ENCODE results near the gene TNS1. TPM values are rescaled to one million over a fixed set of nuclear protein-coding genes. Genes with fewer than 3 reads are reported as not detected.

Gene TNS1
- total RNA-seq, 1 experiment from 2014 or later: 1.5 TPM

DNA sequence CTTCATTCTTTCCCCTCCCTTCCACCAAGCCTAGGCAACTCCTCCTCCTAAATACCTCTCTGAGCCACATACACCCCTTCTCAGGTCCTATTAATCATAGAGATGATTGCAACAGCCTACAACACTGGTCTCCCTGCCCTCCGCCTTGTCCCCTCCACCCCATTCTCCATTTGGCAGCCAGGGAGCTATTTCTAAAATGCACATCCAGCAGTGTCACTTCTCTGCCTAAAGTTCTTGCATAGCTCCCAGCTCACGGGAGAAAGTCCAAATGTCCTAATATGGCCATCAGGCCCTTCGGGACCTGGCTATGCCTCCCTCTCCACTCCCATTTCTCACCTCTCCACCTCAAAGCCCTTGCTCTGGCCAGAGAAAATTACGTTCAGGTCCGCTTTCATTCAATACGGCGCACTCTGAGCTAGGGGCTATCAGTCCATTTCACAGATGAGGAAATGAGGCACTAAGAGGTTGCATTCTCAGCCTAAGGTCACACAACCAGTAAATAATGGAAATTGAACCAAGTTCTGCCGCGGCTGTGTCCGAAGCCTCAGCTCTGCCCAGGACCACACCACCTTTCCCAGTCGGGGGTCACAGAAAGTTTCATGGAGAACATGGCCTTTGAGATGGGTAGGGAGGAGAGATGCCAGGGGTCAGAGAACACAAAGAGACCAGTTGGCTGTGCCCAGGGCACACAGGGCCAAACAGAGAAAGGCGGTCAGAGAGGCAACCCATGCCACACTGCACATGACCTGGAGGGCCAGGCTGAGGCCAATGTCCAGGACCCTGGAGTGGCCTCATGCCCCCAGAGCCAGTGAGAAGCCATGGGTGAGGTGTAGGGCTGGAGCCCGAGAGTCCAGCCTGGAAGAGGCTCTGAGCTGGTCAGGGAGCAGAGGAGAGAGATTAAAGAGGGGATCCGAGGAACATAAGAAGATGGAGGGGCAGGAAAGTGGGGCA lies 72.8 kb downstream of the TNS1 start:
- CTCF ChIA-PET: no interaction called here
- DNase-seq: no peak
- Histone ChIP-seq H3K79me2 (ENCODE audit: low read length) (no peaks in the 10 kb centered on the region), H4K20me1 (ENCODE audit: low read length) (no peaks in the 10 kb centered on the region), H3K27ac (ENCODE audit: low read length) (no peak overlapping the region), H3K4me2 (ENCODE audit: low read length) (no peak overlapping the region), H3K9me3 (ENCODE audit: low read length) (no peaks in the 10 kb centered on the region), H3K4me3 (ENCODE audit: low read length) (no peak overlapping the region), H3K36me3 (ENCODE audit: low read depth, low read length) (no peaks in the 10 kb centered on the region), H3K9me2 (replicated peaks; ENCODE audit: low read length) (no peaks in the 10 kb centered on the region), H3K27me3 (ENCODE audit: low read length) (peaks cover 69% of the 10 kb centered on the region), H3K4me1 (ENCODE audit: insufficient read depth, low read length) (no peaks in the 10 kb centered on the region), H2AFZ (ENCODE audit: low read length) (no peak overlapping the region), H3F3A (ENCODE audit: low read length, unreplicated experiment) (no peaks in the 10 kb centered on the region), H3K9ac (ENCODE audit: low read length) (no peak overlapping the region)
- BruUV-seq (replicated peaks): no TSS peak
- POLR2A ChIA-PET (ENCODE audit: unreplicated experiment): no interaction called here
- intact Hi-C loops (cut with micrococcal nuclease): no loop called here
- TF ChIP-seq EZH2phosphoT487 (IDR thresholded peaks at IDR 0.05; ENCODE audit: borderline replicate concordance, low read length): no peak
- TF ChIP-seq, protein P1, sequence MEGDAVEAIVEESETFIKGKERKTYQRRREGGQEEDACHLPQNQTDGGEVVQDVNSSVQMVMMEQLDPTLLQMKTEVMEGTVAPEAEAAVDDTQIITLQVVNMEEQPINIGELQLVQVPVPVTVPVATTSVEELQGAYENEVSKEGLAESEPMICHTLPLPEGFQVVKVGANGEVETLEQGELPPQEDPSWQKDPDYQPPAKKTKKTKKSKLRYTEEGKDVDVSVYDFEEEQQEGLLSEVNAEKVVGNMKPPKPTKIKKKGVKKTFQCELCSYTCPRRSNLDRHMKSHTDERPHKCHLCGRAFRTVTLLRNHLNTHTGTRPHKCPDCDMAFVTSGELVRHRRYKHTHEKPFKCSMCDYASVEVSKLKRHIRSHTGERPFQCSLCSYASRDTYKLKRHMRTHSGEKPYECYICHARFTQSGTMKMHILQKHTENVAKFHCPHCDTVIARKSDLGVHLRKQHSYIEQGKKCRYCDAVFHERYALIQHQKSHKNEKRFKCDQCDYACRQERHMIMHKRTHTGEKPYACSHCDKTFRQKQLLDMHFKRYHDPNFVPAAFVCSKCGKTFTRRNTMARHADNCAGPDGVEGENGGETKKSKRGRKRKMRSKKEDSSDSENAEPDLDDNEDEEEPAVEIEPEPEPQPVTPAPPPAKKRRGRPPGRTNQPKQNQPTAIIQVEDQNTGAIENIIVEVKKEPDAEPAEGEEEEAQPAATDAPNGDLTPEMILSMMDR (conservative IDR thresholded peaks at IDR 0.05; ENCODE audit: low read depth, low read length): no peak
- TF ChIP-seq EZH2 (IDR thresholded peaks at IDR 0.05; ENCODE audit: low read length, unreplicated experiment): no peak
- no peak for ATAC-seq

DNA sequence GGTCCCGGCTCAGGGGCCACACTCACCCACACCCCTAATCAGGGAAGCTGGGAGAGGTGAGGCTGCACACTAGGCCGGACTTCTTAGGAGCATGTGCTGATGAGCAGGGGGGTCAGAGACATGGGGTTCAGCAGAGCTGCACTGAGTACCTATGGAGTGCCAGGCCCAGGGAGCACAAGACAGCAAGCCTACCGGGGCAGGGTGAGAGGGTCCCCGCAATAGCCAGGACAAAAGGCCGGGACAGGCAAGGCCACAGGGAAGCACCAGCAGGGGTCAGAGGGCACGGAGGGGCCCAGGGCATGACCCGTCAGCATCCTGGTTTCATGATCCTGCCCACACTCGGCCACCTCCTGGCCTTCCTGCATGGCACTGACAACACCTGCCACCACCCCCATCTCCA lies 73.5 kb downstream of the TNS1 start:
- H3K79me2 ChIP-seq (ENCODE audit: low read length): no peaks in the 10 kb centered on the region
- intact Hi-C loops (cut with micrococcal nuclease): no loop called here
- H3K27me3 ChIP-seq (ENCODE audit: low read length): peaks cover 69% of the 10 kb centered on the region
- DNase-seq (no peak), ATAC-seq (no peak)
- TF ChIP-seq, protein P1 (conservative IDR thresholded peaks at IDR 0.05; ENCODE audit: low read depth, low read length): no peak
- TF ChIP-seq EZH2 (IDR thresholded peaks at IDR 0.05; ENCODE audit: low read length, unreplicated experiment): no peak
- no peaks in the 10 kb centered on the region for H3K9me3 ChIP-seq (ENCODE audit: low read length)
- H3K9ac ChIP-seq (ENCODE audit: low read length): no peak overlapping the region
- H3K27ac ChIP-seq (ENCODE audit: low read length): no peak overlapping the region
- no peak overlapping the region for H3K4me2 ChIP-seq (ENCODE audit: low read length)
- H3K4me1 ChIP-seq (ENCODE audit: insufficient read depth, low read length): no peaks in the 10 kb centered on the region
- no peaks in the 10 kb centered on the region for H4K20me1 ChIP-seq (ENCODE audit: low read length)
- ChIA-PET POLR2A (ENCODE audit: unreplicated experiment) (no interaction called here), CTCF (no interaction called here)
- no peaks in the 10 kb centered on the region for H3F3A ChIP-seq (ENCODE audit: low read length, unreplicated experiment)
- H2AFZ ChIP-seq (ENCODE audit: low read length): no peak overlapping the region
- H3K4me3 ChIP-seq (ENCODE audit: low read length): no peak overlapping the region
- H3K36me3 ChIP-seq (ENCODE audit: low read depth, low read length): no peaks in the 10 kb centered on the region
- no peaks in the 10 kb centered on the region for H3K9me2 ChIP-seq (replicated peaks; ENCODE audit: low read length)
- no TSS peak for BruUV-seq (replicated peaks)
